H1 (cell line): ENCODE results near the gene GUCY2C. TPM values are rescaled to one million over a fixed set of nuclear protein-coding genes. Genes with fewer than 3 reads are reported as not detected.

Source experiments
- CTCF ChIA-PET: fragments of 300-600 bp; sonication (Branson Sonifier 250); formaldehyde crosslinking; loops from one replicate; lab custom pipeline; 2021; ENCODE audit not compliant: partially characterized antibody; lab: Charles Lee
- POLR2A ChIA-PET: fragments of 300-600 bp; sonication (Branson Sonifier 250); formaldehyde crosslinking; loops from one replicate; lab custom pipeline; 2021; ENCODE audit warnings: inconsistent platforms; ENCODE audit not compliant: partially characterized antibody; lab: Charles Lee
- DNase-seq, 2 experiments: peaks; one replicate each; pipeline versions ENCODE4 v3.0.0 to v3.0.0-alpha.2; 2010 to 2022; ENCODE audit warnings: low spot score in 2 of 2, low read depth in 1 of 2, mixed read lengths in 1 of 2
- FAIRE-seq: peaks from 2 replicates; lab custom pipeline; 2011; peaks lifted over from hg19 to GRCh38; lab: Jason Lieb, UNC
- H2AFZ ChIP-seq: 2 replicates; pipeline ENCODE4 v1.8.1; 2012; ENCODE audit warnings: low read length, inconsistent platforms
- H2AK5ac ChIP-seq: 2 replicates; pipeline ENCODE4 v1.6.1; 2013; ENCODE audit warnings: low read depth, low read length
- H2BK120ac ChIP-seq: replicated peaks from 2 replicates; pipeline ENCODE3; 2013; ENCODE audit warnings: low read depth, low read length, inconsistent platforms
- H2BK12ac ChIP-seq: 2 replicates; pipeline ENCODE4 v1.6.1; 2013; ENCODE audit warnings: low read depth, low read length
- H2BK15ac ChIP-seq: 2 replicates; pipeline ENCODE4 v1.6.1; 2013; ENCODE audit warnings: low read length
- H2BK20ac ChIP-seq: 2 replicates; pipeline ENCODE4 v1.6.1; 2013; ENCODE audit warnings: low read length
- H2BK5ac ChIP-seq: 2 replicates; pipeline ENCODE4 v1.6.1; 2013; ENCODE audit warnings: low read depth, low read length
- H3K14ac ChIP-seq: 2 replicates; pipeline ENCODE4 v1.6.1; 2013; ENCODE audit warnings: inconsistent platforms; ENCODE audit not compliant: insufficient read length
- H3K18ac ChIP-seq: 2 replicates; pipeline ENCODE4 v1.6.1; 2013; ENCODE audit warnings: low read length; ENCODE audit errors: extremely low read depth
- H3K23ac ChIP-seq: 2 replicates; pipeline ENCODE4 v1.6.1; 2013; ENCODE audit warnings: inconsistent platforms; ENCODE audit not compliant: insufficient read length
- H3K23me2 ChIP-seq: 2 replicates; pipeline ENCODE4 v1.6.1; 2013; ENCODE audit warnings: low read depth, low read length
- H3K27ac ChIP-seq: 2 replicates; pipeline ENCODE4 v1.6.1; 2011; ENCODE audit warnings: low read depth, low read length, inconsistent platforms
- H3K27me3 ChIP-seq, 4 experiments: replicated peaks in 1 of 4; 1 replicate in 1 of 4; 2 replicates in 3 of 4; pipeline versions ENCODE4 v1.6.1 to v1.8.1; 2011 to 2013; ENCODE audit warnings: low read length in 3 of 4, mild to moderate bottlenecking in 3 of 4, inconsistent platforms in 2 of 4, mixed read lengths in 2 of 4, moderate library complexity in 1 of 4; ENCODE audit not compliant: control insufficient read depth in 3 of 4, insufficient read depth in 3 of 4; ENCODE audit errors: extremely low read depth in 1 of 4
- H3K36me3 ChIP-seq, 4 experiments: 2 replicates each; pipeline versions ENCODE4 v1.6.1 to v1.8.1; 2011 to 2013; ENCODE audit warnings: mild to moderate bottlenecking in 4 of 4, low read length in 3 of 4, moderate library complexity in 2 of 4, control low read depth in 1 of 4, inconsistent platforms in 1 of 4; ENCODE audit not compliant: insufficient read depth in 4 of 4, control insufficient read depth in 2 of 4
- H3K4ac ChIP-seq: replicated peaks from 2 replicates; pipeline ENCODE3; 2013; ENCODE audit warnings: low read length, low read depth, mixed read lengths, inconsistent platforms; ENCODE audit not compliant: insufficient read length
- H3K4me1 ChIP-seq, 4 experiments: replicated peaks in 1 of 4; 1 replicate in 1 of 4; 2 replicates in 3 of 4; pipeline versions ENCODE4 v1.6.1 to v1.8.1; 2011 to 2013; ENCODE audit warnings: low read length in 3 of 4, inconsistent platforms in 2 of 4, mixed read lengths in 1 of 4; ENCODE audit not compliant: insufficient read depth in 4 of 4, control insufficient read depth in 3 of 4
- H3K4me2 ChIP-seq, 2 experiments: 2 replicates each; pipeline versions ENCODE4 v1.6.1 to v1.8.1; 2011 to 2013; ENCODE audit warnings: low read depth in 2 of 2, low read length in 2 of 2, control low read depth in 1 of 2, inconsistent platforms in 1 of 2, mild to moderate bottlenecking in 1 of 2; ENCODE audit not compliant: insufficient read depth in 1 of 2
- H3K4me3 ChIP-seq, 4 experiments: fragments of 200-600, 300-600 bp in 1 of 4; sonication (generic), shearing (Covaris generic), sonication (Bioruptor Twin) in 1 of 4; 2 replicates each; pipeline versions ENCODE4 v1.5.1 to v1.8.1; 2011 to 2016; ENCODE audit warnings: low read length in 4 of 4, low read depth in 3 of 4, control low read depth in 2 of 4, inconsistent platforms in 2 of 4, mild to moderate bottlenecking in 2 of 4, mixed read lengths in 1 of 4, moderate library complexity in 1 of 4; ENCODE audit not compliant: insufficient read depth in 2 of 4; ENCODE audit errors: extremely low read depth in 1 of 4
- H3K56ac ChIP-seq: replicated peaks from 2 replicates; pipeline ENCODE3; 2013; ENCODE audit warnings: low read depth, mild to moderate bottlenecking, mixed read lengths, low read length, inconsistent platforms; ENCODE audit not compliant: insufficient read length
- H3K79me1 ChIP-seq: 2 replicates; pipeline ENCODE4 v1.6.1; 2013; ENCODE audit warnings: low read depth, low read length, control low read depth
- H3K79me2 ChIP-seq, 2 experiments: 2 replicates each; pipeline versions ENCODE4 v1.6.1 to v1.8.1; 2012 to 2013; ENCODE audit warnings: low read length in 2 of 2, mild to moderate bottlenecking in 2 of 2, inconsistent platforms in 1 of 2; ENCODE audit not compliant: insufficient read depth in 2 of 2, control insufficient read depth in 1 of 2
- H3K9ac ChIP-seq, 4 experiments: replicated peaks in 1 of 4; 1 replicate in 1 of 4; 2 replicates in 3 of 4; pipeline versions ENCODE4 v1.6.1 to v1.8.1; 2011 to 2013; ENCODE audit warnings: low read depth in 3 of 4, low read length in 3 of 4, control low read depth in 2 of 4, mild to moderate bottlenecking in 2 of 4, moderate library complexity in 2 of 4, inconsistent platforms in 1 of 4; ENCODE audit errors: extremely low read depth in 1 of 4
- H3K9me3 ChIP-seq, 2 experiments: 2 replicates each; pipeline versions ENCODE4 v1.6.1 to v1.8.1; 2012 to 2013; ENCODE audit warnings: mild to moderate bottlenecking in 2 of 2, moderate library complexity in 2 of 2, control low read depth in 1 of 2, inconsistent platforms in 1 of 2, low read depth in 1 of 2, low read length in 1 of 2, mixed read lengths in 1 of 2; ENCODE audit not compliant: insufficient read depth in 2 of 2
- H4K20me1 ChIP-seq, 2 experiments: replicated peaks in 1 of 2; 2 replicates each; pipeline versions ENCODE3 to v1.8.1; 2011 to 2013; ENCODE audit warnings: inconsistent platforms in 2 of 2, low read length in 2 of 2, mild to moderate bottlenecking in 1 of 2; ENCODE audit not compliant: insufficient read depth in 2 of 2, control insufficient read depth in 1 of 2
- H4K5ac ChIP-seq: 2 replicates; pipeline ENCODE4 v1.6.1; 2013; ENCODE audit warnings: low read length, low read depth, mixed read lengths, inconsistent platforms; ENCODE audit not compliant: insufficient read length
- H4K8ac ChIP-seq: 2 replicates; pipeline ENCODE4 v1.8.0; 2013; ENCODE audit warnings: mild to moderate bottlenecking, moderate library complexity, low read length, inconsistent platforms; ENCODE audit not compliant: insufficient read depth; ENCODE audit errors: extremely low read depth
- H4K91ac ChIP-seq: replicated peaks from 2 replicates; pipeline ENCODE3; 2013; ENCODE audit warnings: low read length, mixed read lengths, inconsistent platforms; ENCODE audit not compliant: insufficient read length
- BRCA1 ChIP-seq: IDR thresholded peaks from 2 replicates; pipeline ENCODE4 v1.6.1; 2012; ENCODE audit warnings: low read depth, low read length, improper control_type of control experiment
- MAFK ChIP-seq: IDR thresholded peaks from 2 replicates; pipeline ENCODE4 v1.6.1; 2012; ENCODE audit warnings: low read depth, mild to moderate bottlenecking, improper control_type of control experiment, low read length
- NANOG ChIP-seq: IDR thresholded peaks from 2 replicates; pipeline ENCODE4 v1.6.1; 2011; ENCODE audit warnings: low read length, low read depth, mild to moderate bottlenecking, inconsistent platforms; ENCODE audit not compliant: insufficient read depth, poor library complexity, severe bottlenecking
- PHF8 ChIP-seq: fragments of 200-600 bp; sonication (generic); conservative IDR thresholded peaks from 2 replicates; pipeline ENCODE4 v1.7.1; 2012; ENCODE audit warnings: low read depth, mild to moderate bottlenecking, inconsistent platforms, low read length, moderate library complexity
- POLR2AphosphoS5 ChIP-seq: IDR thresholded peaks from 2 replicates; pipeline ENCODE4 v1.6.1; 2011; ENCODE audit warnings: low read depth, low read length
- WGBS, 2 experiments: shearing (Covaris generic) in 1 of 2; methylation state at CpG; one replicate each; pipeline versions ENCODE4 v1.1.6 to v1.1.7; 2013 to 2015; ENCODE audit warnings: low lambda C conversion rate in 2 of 2, mixed read lengths in 2 of 2, inconsistent platforms in 1 of 2, low coverage in 1 of 2, missing lambda C conversion rate in 1 of 2; ENCODE audit not compliant: insufficient replicate concordance in 2 of 2, insufficient coverage in 1 of 2, insufficient read length in 1 of 2; ENCODE audit errors: extremely low coverage in 1 of 2, missing lambda C conversion rate in 1 of 2; 5-methylcytosine and 5-hydroxymethylcytosine counted together
- long read RNA-seq, 2 experiments: library from RNA in 1 of 2; library from capped mRNA in 1 of 2; stranded (forward); transcript quantifications; one replicate each; pipeline ENCODE4 v2.0.0, GENCODE V29; 2021; ENCODE audit warnings: inconsistent platforms in 1 of 2
- polyA minus RNA-seq, 3 experiments: library from RNA; depleted of rRNA, polyadenylated mRNA; stranded (reverse); fragments of >200 nt; gene quantifications; 1 replicate in 2 of 3; 2 replicates in 1 of 3; pipeline ENCODE4 v1.2.3, GENCODE V29; 2011
- polyA plus RNA-seq, 7 experiments: library from polyadenylated mRNA; depleted of rRNA in 3 of 7; stranded (reverse) in 5 of 7; unstranded in 2 of 7; fragments of >200 nt in 5 of 7; fragments of 200-250 nt in 2 of 7; gene quantifications; 1 replicate in 5 of 7; 2 replicates in 1 of 7; 4 replicates in 1 of 7; pipeline versions ENCODE4 v1.2.1 to v1.2.3, GENCODE V29; 2011 to 2013; ENCODE audit warnings: missing spikeins in 2 of 7, mixed read lengths in 2 of 7
- total RNA-seq: library from RNA; stranded (reverse); fragmentation: NEBNext Ultra II Directional; extraction: Animal tissue kit (Norgen Biotek cat#: 25700); gene quantifications from 2 replicates; pipeline ENCODE4 v1.2.1, GENCODE V29; 2021
- TF ChIP-seq, protein P1 (sequence below): IDR thresholded peaks from 2 replicates; pipeline ENCODE4 v1.6.1; 2012; ENCODE audit warnings: low read length, inconsistent platforms

The GUCY2C gene
- total RNA-seq (2.5 and 3.2 TPM in 2 replicates), polyA plus RNA-seq (2011; rRNA removed) (1.1 and 1.9 TPM in 2 replicates), polyA minus RNA-seq (2011; rRNA and poly(A)+ RNA removed) (3.9 and 4.2 TPM in 2 replicates)
- polyA plus RNA-seq (2011; cell fraction: cytosol; rRNA removed) = 1.1 TPM
- 2.1 TPM for polyA plus RNA-seq (2011; cell fraction: nucleus; rRNA removed)
- 1.2 to 2.0 TPM (median 1.8 TPM) in 4 replicates for polyA plus RNA-seq (2012, experiment 1 of 2)
- polyA plus RNA-seq (2012, experiment 2 of 2) = 0.09 TPM
- 1.8 TPM for polyA plus RNA-seq (2013, experiment 1 of 2)
- 1.7 TPM for polyA plus RNA-seq (2013, experiment 2 of 2)
- 1.8 TPM for polyA minus RNA-seq (2011; cell fraction: cytosol; rRNA and poly(A)+ RNA removed)
- polyA minus RNA-seq (2011; cell fraction: nucleus; rRNA and poly(A)+ RNA removed) = 5.1 TPM
- long read RNA-seq, experiment 1 = 0 reads
- long read RNA-seq, experiment 2 = 0 reads

DNA sequence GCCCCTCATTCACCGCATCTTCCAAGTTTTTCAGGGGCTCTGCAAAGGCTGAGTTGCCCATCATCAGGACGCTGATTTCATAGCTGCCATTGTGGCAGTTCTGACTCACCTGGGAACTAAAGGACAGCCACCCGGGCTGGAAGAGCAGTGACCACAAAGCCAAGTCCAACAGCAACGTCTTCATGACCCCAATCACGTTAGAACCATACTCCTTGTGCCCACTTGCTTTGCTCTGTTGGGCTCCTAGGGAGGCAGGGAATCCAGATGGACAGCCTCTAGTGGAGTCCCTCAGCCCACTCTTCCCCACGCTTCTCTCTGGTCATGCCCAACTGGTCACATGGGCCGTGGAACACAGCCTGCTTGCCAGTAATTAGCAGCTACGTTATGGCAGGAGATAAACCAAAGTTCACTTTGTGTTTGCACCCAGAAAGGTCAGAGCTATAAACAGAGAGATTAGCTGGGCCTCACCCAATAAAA lies at the start of gene GUCY2C:
Gene GUCY2C, minus strand, starts transcription at position 335 of the 477 bp plus-strand sequence. Its CDS starts 151 bp downstream, at position 184.
- H3K9me3 ChIP-seq = no peaks in the 10 kb centered on the region
- TF ChIP-seq PHF8 (no peak), NANOG (no peak), POLR2AphosphoS5 (peak; percentile 84), BRCA1 (no peak), MAFK (no peak)
- TF ChIP-seq, protein P1, sequence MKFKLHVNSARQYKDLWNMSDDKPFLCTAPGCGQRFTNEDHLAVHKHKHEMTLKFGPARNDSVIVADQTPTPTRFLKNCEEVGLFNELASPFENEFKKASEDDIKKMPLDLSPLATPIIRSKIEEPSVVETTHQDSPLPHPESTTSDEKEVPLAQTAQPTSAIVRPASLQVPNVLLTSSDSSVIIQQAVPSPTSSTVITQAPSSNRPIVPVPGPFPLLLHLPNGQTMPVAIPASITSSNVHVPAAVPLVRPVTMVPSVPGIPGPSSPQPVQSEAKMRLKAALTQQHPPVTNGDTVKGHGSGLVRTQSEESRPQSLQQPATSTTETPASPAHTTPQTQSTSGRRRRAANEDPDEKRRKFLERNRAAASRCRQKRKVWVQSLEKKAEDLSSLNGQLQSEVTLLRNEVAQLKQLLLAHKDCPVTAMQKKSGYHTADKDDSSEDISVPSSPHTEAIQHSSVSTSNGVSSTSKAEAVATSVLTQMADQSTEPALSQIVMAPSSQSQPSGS = no peak

More for the DNA sequence above, at the start of gene GUCY2C:
- Histone ChIP-seq H2AK5ac (no peak within 1 kb of the TSS), H2BK15ac (no peak within 1 kb of the TSS), H3K14ac (no peak within 1 kb of the TSS), H3K56ac (no peak within 1 kb of the TSS), H4K20me1 (peaks cover 4 to 9% of the 10 kb centered on the region in 2 experiments), H2BK5ac (no peak within 1 kb of the TSS), H4K91ac (no peak within 1 kb of the TSS), H3K36me3 (peaks cover 2 to 31% (median 11%) of the 10 kb centered on the region in 4 experiments; a peak in 4 of 8 replicates), H2AFZ (no peak within 1 kb of the TSS), H4K5ac (no peak within 1 kb of the TSS), H3K23me2 (no peaks in the 10 kb centered on the region), H2BK20ac (no peak within 1 kb of the TSS), H3K4me2 (no peak within 1 kb of the TSS), H3K18ac (no peak within 1 kb of the TSS), H3K9ac (no peak within 1 kb of the TSS), H3K79me2 (no peaks in the 10 kb centered on the region), H3K23ac (no peak within 1 kb of the TSS), H4K8ac (no peak within 1 kb of the TSS), H2BK12ac (no peak within 1 kb of the TSS), H3K79me1 (no peaks in the 10 kb centered on the region), H2BK120ac (no peak within 1 kb of the TSS), H3K4me1 (no peaks in the 10 kb centered on the region; a peak in 1 of 7 replicates), H3K4me3 (no peak within 1 kb of the TSS), H3K27ac (no peak within 1 kb of the TSS), H3K4ac (no peak within 1 kb of the TSS), H3K27me3 (no peaks in the 10 kb centered on the region; a peak in 2 of 7 replicates)
- ChIA-PET POLR2A (interaction anchor here (0.9 to 12.8 kb wide), 6 partner anchors 8 to 76 kb away, joined by 5 to 167 read pairs (median 26); a partner anchor contains a TSS), CTCF (interaction anchor here (1.2 kb wide), 1 partner anchor 41 kb away, joined by 5 read pairs; no protein-coding TSS in a partner anchor)
- DNase-seq (no peak), FAIRE-seq (no peak)
- 86% methylated on average over 8 of the region's 8 CpGs; no CpG with 5 or more reads in 1 of the 2 experiments for WGBS, 2 experiments
